Neural crest cell (in vitro differentiated cells): Measurements from ENCODE around the gene GRK6. TPM values are rescaled to one million over a fixed set of nuclear protein-coding genes. Genes with fewer than 3 reads are reported as not detected.
A peak's percentile ranks its signal among the peaks of the same experiment; 100 is the strongest.

Experiments
- DNase-seq: peaks from one replicate; pipeline ENCODE4 v3.0.0; 2021; ENCODE audit warnings: low read depth, mixed read lengths, low spot score
- H3K27ac Mint-ChIP-seq: one replicate; pipeline ENCODE4 v1.8.0; 2021; ENCODE audit warnings: mild to moderate bottlenecking, mixed read lengths; ENCODE audit not compliant: unreplicated experiment
- H3K27me3 Mint-ChIP-seq: 2 replicates; pipeline ENCODE4 v1.8.0; 2021; ENCODE audit warnings: low read depth, mild to moderate bottlenecking, mixed read lengths
- H3K36me3 Mint-ChIP-seq: 2 replicates; pipeline ENCODE4 v1.8.0; 2021; ENCODE audit warnings: low read depth, mild to moderate bottlenecking, mixed read lengths
- H3K4me1 Mint-ChIP-seq: 2 replicates; pipeline ENCODE4 v1.8.0; 2021; ENCODE audit warnings: mixed read lengths
- H3K4me3 Mint-ChIP-seq: one replicate; pipeline ENCODE4 v1.8.0; 2021; ENCODE audit warnings: mild to moderate bottlenecking, mixed read lengths
- H3K9me3 Mint-ChIP-seq: 2 replicates; pipeline ENCODE4 v1.8.0; 2021; ENCODE audit warnings: mixed read lengths
- long read RNA-seq: library from polyadenylated mRNA; unstranded; transcript quantifications from one replicate; pipeline ENCODE4 v2.0.0, GENCODE V29; 2020
- total RNA-seq: library from RNA; stranded (reverse); gene quantifications from 2 replicates; pipeline ENCODE4 v1.2.1, GENCODE V29; 2021
- TF ChIP-seq, protein P1 (sequence below): fragments of 200-600 bp; sonication (generic); conservative IDR thresholded peaks from 2 replicates; pipeline ENCODE4 v1.5.0; 2021; ENCODE audit warnings: antibody characterized with exemption, mild to moderate bottlenecking

GRK6 gene
- 47.4 and 54.9 TPM in 2 replicates for total RNA-seq
- long read RNA-seq, partial matches to known transcripts: 0 of 1 reads
- long read RNA-seq, other reads (novel, unspliced or antisense): 1 of 1 reads

DNA sequence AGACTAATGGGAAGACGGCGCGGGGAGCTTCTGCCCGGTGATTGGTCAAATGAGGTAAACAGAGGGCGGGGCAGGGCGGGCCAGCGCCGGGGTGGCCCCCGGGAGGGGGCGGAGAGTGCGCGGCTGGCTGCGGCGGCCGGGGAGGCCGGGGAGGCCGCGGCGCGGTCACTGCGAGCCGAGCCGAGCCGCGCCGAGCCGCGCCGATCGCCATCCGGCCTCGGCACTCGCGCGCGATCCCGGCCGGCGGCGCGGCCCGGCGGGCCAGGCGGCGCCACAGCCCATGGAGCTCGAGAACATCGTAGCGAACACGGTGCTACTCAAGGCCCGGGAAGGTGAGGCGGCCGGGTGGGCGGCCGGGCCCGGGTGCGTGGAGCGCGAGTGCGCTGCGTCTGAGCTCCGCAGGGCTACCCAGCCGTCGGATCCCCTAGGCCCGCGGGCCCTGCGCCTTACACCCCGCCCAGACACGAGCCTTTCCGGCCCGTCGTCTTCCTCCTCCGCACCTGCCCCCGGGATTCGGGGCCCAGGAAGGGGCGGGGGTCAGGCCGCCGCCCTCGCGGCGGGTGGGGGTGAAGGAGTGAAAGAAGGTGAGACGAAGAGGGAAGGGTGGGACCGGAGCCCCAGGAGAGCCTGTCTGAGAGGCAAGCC is at the start of gene GRK6:
Gene GRK6, plus strand, starts transcription at position 111 of the 645 bp plus-strand sequence. Its CDS starts 170 bp downstream, at position 281.
- Mint-ChIP-seq H3K27me3 (peaks cover 4% of the 10 kb centered on the region), H3K9me3 (no peaks in the 10 kb centered on the region), H3K36me3 (no peaks in the 10 kb centered on the region), H3K27ac (peak within 1 kb of the TSS; percentile 99), H3K4me1 (peaks cover 31% of the 10 kb centered on the region), H3K4me3 (peak within 1 kb of the TSS; percentile 98)
- TF ChIP-seq, protein P1, sequence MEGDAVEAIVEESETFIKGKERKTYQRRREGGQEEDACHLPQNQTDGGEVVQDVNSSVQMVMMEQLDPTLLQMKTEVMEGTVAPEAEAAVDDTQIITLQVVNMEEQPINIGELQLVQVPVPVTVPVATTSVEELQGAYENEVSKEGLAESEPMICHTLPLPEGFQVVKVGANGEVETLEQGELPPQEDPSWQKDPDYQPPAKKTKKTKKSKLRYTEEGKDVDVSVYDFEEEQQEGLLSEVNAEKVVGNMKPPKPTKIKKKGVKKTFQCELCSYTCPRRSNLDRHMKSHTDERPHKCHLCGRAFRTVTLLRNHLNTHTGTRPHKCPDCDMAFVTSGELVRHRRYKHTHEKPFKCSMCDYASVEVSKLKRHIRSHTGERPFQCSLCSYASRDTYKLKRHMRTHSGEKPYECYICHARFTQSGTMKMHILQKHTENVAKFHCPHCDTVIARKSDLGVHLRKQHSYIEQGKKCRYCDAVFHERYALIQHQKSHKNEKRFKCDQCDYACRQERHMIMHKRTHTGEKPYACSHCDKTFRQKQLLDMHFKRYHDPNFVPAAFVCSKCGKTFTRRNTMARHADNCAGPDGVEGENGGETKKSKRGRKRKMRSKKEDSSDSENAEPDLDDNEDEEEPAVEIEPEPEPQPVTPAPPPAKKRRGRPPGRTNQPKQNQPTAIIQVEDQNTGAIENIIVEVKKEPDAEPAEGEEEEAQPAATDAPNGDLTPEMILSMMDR: no peak
- DNase-seq: no peak

DNA sequence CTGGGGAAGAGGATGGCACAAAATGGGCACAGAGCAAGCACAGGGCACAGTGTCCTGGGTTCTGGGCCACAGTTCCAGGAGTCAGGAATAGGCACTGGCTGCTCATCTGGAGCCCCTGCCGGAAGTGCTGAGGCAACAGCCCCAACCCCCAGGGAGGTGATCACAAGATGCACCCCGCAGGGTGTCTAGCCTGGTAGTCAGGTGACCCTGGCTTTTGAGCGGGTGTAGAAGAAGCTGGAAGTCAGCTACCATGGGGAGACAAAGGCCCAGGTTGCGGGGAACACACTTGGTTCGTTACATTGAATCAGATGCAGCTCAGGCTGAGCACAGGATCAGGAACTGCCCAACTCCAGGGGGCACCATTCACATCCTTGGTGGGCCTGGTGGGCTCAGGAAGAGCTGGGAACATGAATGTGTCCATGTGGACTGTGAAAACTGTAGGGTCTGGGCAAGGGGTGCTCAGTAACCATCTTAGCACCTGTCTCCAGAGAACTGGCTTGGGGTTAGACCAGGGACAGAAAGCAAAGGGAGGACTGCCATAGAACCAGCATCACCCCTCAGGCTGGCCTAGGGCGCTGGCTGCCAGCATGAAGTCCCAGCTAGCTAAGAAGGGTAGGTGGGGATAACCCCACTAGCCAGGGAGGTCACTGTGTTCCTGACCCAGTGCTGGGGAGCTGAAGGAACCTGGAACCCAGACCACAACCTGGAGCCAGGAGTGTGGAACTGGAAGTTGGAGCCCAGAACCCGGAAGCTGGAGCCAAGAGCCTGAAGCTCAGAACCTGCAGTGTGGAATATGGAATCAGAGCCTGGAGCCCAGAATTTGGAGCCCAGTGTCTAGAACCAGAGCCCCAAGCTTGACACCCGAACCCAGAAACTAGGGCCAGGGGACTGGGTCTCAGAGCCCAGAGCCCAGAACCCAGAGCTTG is 48.4 kb upstream of the GRK6 start:
- no peak for DNase-seq
- Mint-ChIP-seq H3K27me3 (peaks cover under 1% of the 10 kb centered on the region), H3K36me3 (no peaks in the 10 kb centered on the region), H3K4me1 (peaks cover 5% of the 10 kb centered on the region), H3K27ac (peak overlapping the region; percentile 67), H3K9me3 (no peaks in the 10 kb centered on the region), H3K4me3 (no peak overlapping the region)
- TF ChIP-seq, protein P1: no peak

DNA sequence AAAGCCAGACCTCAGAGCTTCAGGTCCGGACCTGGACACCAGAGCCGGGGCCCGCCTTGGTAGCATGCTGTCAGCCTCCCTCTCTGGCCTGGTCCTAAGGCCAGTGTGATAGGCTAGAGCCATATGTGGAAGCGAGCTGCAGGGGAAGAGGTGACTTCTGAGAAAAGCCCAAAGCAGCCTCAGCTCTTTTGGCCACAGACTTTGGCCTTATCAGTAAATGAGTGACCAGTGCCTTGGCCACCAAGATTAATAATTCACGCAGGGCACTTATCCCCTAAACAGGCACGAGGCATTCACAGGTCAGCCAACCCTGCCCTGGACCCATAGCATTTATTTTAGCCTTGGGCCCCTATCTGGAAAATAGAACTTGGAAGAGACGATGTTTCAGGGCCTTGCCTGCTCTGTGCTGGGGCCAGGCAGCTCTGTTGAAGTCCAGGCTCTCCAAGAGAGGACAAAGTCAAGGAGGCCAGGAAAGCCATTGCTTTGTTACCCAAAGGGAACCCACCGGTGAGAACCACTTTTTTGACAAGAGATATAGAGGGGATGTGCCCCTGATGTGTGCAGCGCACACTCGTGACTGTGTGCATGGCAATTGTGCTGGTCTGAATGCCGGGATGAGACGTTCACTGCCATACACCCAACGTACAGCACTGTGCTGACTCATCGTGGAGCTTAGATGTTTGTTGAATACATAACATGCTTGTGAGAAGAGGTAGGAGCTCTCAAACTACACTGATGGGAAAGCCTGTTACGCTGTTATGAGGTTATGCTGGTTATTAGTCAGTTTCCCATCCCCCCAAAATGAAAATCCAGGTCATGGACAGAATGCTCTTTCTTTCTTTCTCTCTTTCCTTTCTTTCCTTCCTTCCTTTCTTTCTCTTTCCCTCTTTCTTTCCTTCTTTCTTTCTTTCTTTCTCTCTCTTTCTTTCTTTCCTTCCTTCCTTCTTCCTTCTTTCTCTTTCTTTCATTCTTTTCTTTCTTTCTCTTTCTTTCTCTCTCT is 47.3 kb upstream of the GRK6 start:
- H3K27ac Mint-ChIP-seq: no peak overlapping the region

DNA sequence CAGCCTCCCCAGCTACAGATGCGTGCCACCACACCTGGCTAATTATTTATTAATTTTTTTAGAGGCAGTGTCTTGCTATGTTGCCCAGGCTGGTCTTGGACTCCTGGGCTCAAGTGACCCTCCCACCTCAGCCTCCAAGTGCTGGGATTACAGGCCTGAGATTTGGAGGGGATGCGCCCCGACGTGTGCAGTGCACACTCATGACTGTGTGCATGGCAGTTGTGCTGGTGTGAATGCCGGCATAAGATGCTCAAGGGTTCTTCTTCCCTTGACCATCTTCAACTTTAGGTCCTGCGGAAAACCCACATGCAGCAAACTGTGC is 45.7 kb upstream of the GRK6 start:
- H3K27me3 Mint-ChIP-seq: peaks cover 6% of the 10 kb centered on the region
- DNase-seq: no peak
- peaks cover 5% of the 10 kb centered on the region for H3K4me1 Mint-ChIP-seq
- no peak overlapping the region for H3K27ac Mint-ChIP-seq
- H3K36me3 Mint-ChIP-seq: no peaks in the 10 kb centered on the region
- no peaks in the 10 kb centered on the region for H3K9me3 Mint-ChIP-seq
- no peak overlapping the region for H3K4me3 Mint-ChIP-seq
- TF ChIP-seq, protein P1: no peak

More for the DNA sequence above, 47.3 kb upstream of the GRK6 start:
- Mint-ChIP-seq H3K9me3 (no peaks in the 10 kb centered on the region), H3K27me3 (peaks cover 6% of the 10 kb centered on the region), H3K4me3 (no peak overlapping the region), H3K36me3 (no peaks in the 10 kb centered on the region), H3K4me1 (peaks cover 5% of the 10 kb centered on the region)
- TF ChIP-seq, protein P1: no peak
- DNase-seq: no peak

DNA sequence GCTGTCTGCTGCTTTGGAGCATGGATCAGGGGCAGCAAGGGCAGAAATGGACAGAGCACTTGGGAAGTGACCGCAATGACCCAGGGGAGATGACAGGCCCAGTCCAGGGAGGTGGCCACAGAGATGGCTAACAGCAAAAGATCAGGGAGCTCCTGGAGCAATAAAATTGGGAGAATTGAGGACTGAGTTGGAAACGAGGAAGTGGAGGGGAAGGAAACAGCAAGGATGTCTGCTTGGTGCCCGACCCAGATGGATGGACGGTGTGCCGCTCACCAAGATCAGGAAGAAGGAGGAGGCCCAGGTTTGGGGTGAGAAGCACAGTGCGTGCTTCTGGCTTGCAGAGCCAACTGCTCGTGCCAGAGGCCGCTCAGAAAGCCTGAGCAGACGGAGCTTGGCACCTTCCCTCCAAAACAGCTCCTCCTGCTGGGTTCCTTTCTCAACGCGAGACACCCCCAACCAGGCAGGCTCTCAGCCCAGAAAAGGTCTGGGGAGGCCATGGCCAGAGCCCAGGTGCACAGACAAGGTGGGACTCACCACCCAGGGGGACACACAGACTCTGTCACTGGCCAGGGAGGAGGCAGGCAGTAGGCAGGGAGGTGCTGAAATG is 44.0 kb upstream of the GRK6 start:
- TF ChIP-seq, protein P1: no peak
- Mint-ChIP-seq H3K4me3 (no peak overlapping the region), H3K36me3 (no peaks in the 10 kb centered on the region), H3K27ac (no peak overlapping the region), H3K27me3 (peaks cover 6% of the 10 kb centered on the region), H3K9me3 (no peaks in the 10 kb centered on the region), H3K4me1 (peaks cover 5% of the 10 kb centered on the region)
- DNase-seq: no peak
